Left hindlimb (tissue), 1 donor: Measurements from ENCODE around the gene AMBRA1.

Experiments
- DNase-seq: peaks from one replicate; pipeline ENCODE4 v3.0.0-alpha.2; 2018

AMBRA1 gene

DNA sequence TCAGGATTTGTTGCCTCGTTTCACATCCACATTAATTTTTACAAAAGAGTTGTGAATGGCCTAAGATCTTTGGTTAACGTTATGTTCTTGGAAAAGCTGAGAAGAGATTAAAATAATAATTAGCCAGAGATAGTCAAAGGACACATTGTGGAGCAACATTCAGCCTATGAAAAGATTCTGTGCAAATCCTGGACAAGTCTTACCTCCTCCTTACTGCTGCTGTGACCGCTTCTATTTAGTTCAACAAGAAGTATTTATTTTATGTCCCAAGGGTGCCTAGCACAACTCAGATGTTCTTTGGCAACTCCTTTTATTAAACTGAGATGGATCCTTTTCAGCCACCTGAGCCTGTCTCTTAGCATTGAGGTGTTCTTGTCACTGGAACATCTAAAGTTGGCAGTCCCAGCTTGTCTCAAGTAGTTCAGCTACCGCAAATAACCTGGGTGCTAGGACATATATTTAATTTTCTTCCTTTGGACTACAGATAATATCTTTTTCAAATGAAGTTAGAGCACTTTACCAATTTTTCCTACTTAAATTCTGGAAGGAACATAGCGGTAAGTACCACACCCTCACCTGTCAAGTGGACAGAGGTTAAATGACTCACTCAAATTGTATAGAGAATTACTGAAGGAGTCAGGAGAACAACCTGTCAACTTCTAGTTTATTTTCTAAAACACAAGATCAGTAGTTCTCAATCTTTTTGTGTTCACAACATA, 121.7 kb downstream of the AMBRA1 start:
- no peak for DNase-seq

DNA sequence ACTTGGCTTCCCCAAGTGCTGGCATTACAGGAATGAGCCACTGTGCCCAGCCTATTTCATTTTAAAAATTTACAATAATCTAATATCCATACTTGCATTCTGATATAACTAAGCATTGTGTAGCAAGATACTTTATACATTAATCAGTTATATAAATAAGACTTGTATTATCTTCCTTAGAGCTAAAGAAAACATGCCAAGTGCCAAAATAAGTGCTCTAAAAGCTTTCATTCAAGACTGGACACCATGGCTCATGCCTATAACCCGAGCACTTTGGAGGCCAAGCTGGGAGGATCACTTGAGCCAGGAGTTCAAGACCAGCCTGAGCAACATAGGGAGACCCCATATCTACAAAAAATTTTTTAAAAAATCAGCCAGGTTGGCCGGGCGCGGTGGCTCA, 123.9 kb downstream of the AMBRA1 start:
- no peak for DNase-seq

DNA sequence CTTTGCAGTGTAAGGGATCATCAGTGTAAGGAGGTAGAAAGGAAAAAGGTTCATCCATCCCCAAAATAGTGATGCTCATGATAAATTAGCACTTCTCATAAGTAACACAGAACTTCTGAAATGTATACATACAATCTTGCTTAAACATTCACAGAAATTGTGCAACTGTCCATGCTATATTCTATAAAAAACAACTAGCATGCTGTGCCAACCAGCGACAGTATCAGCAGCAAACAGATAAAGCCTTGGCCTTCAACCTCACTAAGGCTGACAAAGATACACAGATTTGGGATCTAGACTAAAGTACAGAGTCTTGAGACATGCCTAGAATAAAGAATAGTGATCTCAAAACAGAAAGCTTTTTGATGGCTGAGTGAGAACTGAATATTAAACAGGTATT, 128.1 kb downstream of the AMBRA1 start:
- DNase-seq = no peak

DNA sequence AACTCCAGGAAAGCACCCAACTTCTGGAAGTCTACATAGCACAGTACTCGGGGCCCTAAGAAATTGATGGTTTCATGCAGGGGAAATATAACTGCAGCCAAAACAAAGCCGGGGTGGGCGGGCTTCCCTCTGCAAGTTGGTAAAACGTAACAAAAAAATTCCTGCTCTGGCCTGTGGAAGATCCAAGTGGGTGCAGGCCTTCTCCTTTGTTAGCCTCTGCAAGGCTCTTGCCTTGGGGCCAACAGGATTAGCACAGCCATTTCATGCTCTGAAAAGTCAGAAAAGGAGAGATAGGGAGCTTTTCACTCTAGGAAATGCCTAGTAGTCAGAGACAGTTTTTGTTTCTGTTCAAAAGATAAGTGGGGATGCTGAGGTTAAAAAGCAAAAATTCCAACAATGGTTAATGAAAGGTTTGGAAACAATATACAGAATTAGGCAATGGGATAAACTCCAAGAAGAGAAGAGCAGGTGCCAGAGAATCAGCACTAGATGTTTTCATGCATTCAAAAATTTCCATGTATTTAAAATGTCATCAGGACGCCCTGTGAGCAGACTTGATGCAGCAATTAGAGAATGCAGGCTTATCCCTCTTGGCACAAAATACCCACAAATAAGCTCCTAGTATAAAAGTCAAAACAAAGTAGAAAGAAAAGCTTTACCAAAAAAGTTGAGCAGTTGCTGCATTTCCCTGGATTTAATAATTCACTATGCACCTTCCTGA, 130.0 kb downstream of the AMBRA1 start:
- no peak for DNase-seq

DNA sequence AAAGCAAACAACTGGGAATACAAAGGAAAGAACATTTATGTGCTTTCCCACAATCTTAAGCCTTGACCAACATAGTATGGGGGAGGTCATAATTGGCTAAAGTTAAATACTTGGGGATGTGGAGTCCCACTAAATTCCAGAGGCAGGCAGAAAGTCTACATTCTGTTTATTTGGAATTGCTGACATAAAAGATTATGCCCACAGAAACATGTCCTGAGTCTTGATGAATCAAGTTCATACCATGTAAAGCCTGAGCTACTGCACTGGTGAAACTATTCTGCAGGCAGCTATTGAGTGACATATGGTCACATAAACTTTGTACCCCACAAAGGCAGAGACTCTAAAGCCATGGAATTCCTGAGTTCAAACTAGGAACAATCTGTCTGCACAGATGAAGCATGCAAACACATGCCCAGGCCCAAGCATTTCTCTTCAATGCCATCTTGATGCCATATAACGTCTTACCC, 132.3 kb downstream of the AMBRA1 start:
- DNase-seq = no peak

DNA sequence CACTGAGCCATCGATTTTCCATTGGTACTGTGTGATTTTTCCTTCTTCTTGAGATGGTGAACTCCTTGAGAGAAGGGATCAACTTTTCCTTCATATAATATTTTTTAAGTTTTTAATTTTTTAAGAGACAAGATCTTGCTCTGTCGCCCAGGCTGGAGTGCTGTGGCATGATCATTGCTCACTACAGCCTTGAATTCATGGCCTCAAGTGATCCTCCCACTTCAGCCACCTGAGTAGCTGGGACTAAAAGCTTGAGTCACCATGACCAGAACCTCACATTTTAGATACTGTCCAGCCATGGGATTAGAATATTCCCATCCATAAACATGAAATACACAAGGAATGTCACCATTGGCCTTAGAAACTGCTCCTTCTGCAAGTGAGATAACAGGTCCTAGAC, 135.3 kb downstream of the AMBRA1 start:
- DNase-seq = no peak

DNA sequence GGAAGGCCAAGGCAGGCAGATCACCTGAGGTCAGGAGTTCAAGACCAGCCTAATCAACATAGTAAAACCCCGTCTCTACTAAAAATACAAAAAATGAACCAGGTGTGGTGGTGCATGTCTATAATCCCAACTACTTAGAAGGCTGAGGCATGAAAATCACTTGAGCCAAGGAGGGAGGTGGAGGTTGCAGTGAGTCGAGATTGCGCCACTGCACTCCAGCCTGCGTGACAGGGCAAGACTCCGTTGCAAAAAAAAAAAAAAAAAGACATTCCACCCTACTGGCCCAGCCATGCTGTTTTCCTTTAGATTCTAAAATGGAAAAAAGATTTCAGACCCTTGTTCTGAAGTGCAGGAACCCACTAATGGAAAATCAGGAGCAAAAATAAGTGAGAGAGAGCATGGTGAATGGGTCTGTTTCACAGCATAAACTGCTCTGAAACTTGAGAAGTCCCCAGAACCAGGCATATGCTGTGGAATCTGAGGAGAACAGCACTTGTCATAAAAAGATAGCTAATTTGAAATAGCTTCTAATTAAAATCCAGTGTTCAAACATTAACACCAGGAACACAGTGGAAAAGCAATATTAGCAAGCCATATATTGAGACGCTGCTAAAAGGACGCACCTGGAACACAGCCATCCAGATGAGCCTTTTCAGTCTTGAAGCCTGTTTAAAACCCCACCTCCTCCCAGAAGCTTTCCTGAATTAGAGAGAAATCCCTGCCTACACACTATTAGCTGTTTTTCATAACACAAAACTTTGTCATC, 136.0 kb downstream of the AMBRA1 start:
- no peak for DNase-seq

DNA sequence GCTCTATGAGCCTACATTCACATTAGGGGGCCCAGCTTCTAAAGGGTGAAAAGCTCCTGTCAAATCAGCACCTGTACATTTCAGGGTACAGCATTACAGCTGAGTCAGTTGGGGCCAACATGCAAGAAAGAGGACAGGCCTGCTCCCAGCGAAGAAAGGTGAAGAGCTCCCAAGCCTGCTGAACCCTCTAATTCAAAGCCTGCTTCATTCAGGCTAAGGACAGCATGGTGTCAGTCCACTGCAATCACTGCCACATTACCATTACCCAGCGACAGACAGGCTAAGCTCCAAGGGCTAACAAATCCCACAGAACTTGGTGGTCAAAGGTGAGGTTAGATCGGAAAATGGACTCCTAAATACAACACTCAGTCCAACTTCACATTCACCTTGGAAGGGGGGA, 136.8 kb downstream of the AMBRA1 start:
- DNase-seq = no peak

DNA sequence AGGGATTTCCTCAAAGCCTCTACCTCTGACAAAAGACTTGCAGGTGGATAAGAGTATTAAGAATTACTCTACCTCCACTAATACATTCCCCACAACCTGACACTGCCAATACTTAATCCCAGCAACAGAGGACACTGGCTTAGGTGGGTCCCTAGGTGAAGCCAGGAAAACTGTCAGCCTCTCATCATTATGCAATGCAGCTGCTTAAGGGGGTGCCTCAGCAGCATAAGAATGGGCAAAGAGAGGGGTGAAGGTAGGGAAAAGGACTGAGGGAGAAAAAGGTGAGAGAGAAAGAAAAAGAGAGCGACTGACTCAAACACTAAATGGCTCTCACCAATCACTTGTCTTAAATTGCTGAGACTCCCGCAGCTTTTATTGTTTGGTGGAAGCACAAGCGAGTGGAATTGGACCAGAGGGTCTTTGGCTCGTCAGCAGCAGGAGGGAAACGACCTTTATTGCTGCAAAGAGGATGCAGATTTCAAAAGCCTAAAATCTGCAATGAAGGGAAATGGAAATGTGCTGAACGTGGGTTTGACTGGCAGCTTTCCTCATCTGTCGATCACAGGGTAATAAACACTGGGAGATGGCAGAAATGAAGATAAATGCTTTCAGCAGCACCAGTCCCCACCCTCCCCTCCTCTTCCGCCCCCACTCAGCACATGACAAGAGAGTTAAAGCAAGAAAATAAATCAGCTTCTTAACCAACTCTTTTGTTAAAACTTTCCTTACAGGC, 137.4 kb downstream of the AMBRA1 start:
- DNase-seq = no peak

DNA sequence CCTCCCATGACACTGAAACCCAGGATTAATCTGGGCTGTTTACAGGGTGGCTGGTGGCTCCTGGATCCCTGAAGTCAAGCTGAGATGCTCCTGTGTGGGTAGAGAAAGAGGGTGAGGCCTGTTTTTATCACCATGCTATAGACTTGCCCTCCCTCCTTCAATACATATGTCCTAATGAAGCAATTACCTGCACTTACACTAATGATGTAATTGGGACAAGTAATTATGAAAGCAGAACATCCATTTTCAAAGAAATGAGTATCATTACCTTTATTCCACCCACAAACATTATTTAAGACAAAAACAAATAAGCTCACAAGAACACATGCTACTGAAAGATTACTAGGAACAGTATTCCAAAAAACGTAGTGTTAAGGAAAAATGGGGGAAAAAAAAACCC, 138.0 kb downstream of the AMBRA1 start:
- no peak for DNase-seq

DNA sequence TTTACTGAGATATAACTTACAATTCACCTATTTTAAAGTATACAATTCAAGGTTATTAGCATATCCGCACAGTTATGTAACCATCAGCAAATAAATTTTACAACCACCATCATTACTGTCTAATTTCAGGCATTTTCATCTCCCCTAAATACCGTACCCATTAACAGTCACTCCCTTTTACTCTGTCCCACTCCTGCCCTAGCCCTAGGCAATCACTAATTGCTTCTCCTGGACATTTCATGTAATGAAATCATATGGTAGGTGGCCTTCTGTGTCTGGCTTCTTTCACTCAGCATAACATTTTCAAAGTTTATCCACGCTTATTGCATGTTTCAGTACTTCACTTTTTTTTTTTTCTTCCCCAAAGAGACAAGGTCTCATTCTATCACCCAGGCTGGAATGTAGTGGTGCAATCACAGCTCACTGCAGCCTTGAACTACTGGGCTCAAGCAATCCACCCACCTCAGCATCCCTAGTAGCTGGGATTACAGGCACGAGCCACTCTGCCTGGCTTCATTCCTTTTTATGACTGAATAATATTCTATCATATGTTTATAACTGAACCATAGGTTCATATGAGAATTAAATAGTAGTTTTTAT, 140.8 kb downstream of the AMBRA1 start:
- no peak for DNase-seq

DNA sequence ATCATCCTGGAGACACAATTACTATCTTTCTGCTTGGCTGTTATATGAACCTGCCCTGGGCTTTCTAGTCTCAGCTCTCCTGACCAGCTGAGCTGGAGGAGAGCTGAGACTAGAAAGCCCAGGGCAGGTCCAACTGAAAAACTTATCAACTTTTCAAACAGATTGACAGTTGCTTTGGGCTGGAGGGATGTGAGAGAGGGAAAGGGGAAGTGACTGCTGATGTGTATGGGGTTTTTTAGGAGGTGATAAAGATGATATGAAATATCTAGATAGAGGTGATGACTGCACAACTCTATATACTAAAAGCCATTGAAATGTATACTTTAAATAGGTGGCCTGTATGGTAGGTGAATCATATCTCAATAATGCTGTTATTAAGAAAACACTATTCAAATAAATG, 142.1 kb downstream of the AMBRA1 start:
- DNase-seq = no peak

DNA sequence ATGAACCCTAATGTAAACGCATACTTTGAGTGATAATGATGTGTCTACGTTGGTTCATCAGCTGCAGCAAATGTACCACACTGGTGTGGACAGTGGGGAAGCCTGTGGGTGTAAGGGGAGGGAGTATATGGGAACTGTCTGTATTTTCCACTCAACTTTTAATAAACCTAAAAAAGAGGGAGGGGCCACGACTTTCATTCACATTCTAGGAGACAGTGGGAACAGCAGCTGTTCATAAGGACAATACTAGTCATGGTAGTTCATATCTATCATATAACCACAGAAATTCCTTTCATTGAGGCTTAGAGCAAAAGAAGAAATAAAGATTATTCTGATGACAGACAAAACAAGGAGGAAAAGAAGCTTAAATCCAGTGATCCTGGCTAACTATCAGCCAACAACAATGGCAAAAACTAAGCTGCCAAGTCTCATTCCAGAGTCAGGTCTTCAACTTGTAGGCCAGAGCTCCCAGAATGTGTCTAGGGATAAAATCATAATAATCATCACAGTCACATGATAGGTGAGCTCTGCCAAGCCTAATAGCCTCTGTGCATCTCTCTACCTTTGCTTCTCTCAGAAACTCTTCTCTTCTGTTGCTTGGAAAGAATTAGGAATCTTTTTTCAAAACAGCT, 142.9 kb downstream of the AMBRA1 start:
- DNase-seq = no peak

DNA sequence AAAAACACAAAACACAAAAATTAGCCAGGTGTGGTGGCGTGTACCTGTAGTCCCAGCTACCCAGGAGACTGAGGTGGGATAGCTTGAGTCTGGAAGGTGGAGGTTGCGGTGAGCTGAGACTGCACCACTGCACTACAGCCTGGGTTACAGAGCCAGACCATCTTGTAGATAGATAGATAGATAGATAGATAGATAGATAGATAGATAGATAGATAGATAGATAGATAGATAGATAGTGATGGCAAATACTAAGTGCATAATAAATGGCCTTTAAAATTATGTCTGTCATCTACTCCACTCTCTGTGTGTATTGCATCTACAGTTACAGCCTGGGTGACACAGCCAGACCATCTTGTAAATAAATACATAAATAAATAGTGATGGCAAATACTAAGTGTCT, 146.3 kb downstream of the AMBRA1 start:
- no peak for DNase-seq

DNA sequence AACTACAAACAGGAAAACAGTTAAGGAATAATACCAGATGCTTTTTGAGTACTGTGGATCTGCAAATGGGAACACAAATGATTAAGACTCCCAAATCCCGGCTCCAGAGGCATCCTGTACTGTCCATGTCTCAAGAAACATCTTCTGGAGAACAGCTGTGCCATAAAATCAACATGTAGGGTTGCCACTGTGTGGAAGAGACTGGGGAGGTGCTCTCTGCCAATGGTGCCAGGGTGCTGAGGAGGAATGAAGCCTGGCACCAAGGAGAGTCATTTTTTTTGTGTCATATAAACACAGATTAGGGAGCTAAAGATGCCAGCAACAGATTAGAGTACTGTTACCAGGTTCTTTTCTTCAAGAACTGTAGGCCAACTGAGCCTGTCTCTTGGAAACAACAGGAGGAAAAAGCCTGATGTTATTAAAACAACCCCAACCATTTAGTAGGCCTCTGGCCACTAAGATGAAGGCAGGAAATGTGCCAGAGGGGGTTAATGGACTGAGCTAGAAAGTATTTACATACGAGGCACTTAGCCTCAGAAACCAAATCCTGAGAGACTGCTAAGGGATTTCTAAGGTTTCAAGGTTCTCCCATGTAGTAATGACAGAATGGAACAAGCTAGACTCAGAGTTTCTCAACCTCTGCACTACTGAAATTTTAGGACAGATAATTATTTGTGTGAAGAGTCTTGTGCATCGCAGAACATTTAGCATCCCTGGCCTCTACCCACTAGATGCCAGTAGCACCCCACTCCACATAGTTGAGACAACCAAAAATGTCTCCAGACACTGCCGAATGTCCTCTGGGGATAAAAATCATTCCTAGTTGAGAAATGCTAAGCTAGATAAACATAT, 147.7 kb downstream of the AMBRA1 start:
- no peak for DNase-seq

DNA sequence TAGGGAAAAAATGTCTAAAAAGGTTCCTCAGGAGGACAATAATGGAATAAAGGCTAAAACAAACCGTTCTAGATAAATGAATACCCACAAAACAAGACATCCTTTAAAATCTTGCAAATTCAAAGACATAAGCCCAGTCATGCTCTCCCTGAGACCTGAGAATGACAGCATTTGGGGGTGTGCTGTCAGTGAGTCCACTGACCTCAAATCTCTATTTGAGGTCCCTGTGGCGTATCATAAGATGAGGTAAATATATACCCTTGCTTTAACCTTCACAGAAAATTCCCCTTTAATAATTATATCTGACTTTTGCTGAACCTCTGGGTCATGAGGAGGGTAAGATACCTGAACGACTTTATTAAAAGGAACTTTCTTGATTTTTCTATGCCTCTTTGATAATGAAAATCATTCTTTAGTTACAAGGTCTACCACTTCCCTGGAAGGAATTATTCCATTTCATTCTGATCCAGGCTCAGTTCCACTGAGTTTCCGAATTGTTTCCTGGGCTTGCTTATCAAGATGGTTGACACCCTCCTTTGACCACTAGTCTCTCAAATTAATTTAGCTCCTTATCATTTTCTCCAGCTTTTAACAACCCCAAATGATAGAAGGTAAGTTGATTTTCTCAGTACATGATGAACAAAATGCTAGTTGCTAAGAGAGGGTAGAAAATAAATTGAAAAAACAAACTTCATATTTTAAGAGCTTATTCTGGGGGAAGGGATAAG, 148.5 kb downstream of the AMBRA1 start:
- no peak for DNase-seq

DNA sequence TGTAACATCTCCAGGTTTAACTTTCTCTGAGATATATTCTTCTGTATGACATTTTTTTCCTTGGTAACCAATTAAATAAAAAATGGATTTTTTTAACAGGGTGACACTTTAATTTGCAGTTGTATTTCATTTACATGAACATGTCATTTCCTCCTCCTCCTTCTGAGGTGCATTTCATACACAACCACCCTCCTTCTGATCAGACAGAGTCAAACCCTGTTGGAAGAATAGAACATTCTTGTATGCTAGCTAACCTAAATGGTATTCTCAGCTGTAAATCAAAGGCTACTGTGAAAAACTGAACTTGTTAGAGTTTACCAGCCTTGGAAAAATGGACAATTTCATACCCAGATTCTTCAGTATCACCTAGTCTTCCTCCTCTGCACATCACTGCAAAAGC, 149.5 kb downstream of the AMBRA1 start:
- DNase-seq = no peak

DNA sequence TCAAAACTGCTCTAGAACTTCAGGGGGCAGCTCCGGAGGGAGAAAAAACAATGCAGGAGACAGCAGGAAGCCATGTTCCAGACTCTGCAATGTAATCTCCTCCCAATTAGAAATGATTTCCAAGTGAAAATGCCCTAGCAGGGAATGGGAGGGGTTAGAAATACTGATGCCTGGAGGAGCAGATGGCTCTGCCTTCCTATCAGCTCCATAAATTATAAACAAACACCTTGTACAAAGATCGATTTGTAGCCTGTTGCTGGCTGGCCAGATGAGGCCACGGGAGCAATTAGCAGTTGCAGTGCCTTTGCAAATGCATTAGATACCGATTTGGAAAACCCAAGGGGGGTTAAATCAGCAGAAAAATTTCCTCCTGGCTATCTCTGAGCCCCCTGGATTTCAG, 155.6 kb downstream of the AMBRA1 start:
- DNase-seq = no peak

DNA sequence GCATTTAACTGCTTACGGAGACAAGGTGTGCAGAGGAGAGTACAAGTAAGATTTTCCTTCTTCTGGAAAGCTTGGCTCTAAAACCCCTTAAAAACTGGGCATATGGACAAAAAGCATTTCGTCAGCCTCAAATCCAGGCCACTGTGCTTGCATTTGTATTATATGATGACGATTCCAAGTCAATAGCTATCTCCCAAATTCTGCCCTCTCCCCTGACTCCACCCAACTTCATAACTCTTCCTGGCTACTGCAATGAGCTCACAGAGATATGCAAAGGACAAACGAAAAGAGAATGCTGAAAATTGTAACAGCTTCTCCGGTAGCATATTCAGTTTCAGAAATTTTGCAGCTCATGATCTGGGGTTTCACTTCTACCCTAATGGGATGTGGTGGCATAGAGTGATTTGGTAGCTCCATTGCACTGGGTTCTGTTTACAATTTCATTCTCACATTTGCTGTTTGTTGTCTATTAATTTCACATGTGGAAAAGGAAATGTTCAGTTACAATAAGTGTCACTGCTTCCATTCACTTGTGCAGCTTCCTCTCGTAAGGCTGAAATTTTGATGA, 156.6 kb downstream of the AMBRA1 start:
- no peak for DNase-seq

DNA sequence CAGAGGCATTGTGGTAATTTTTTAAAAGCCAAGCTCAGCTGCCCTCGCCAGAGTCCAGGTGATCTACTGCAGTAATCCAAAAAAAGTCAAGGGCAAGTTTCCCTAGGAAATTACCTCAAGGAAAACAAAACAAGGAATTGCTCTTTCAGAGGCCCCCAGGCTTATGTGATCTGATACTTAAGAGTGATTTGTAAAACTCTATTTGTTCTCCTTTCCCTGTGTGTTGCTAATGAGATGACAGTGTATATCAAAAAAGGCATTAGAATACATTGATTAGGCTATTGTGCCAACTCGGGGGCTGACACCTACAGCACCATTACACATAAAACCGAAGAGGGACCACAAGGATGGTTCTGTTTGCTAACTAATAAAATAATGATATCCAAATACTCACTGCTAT, 157.7 kb downstream of the AMBRA1 start:
- no peak for DNase-seq
